Measurements from ENCODE around the gene ELMO1.

The ELMO1 gene

GRCh38 chr7:36827726-36828703 lies 620.6 kb downstream of the ELMO1 start:
- Histone ChIP-seq H3K27me3 (no peaks in the 10 kb centered on the region), H3K9me3 (peaks cover 0 to 6% (median 0%) of the 10 kb centered on the region in 3 donors), H3K27ac (no peak overlapping the region), H3K36me3 (no peaks in the 10 kb centered on the region), H3K4me1 (no peaks in the 10 kb centered on the region), H3K4me3 (no peak overlapping the region)
- no peak for DNase-seq
- TF ChIP-seq CTCF (IDR thresholded peaks at IDR 0.05), result no peak
- intact Hi-C loops (cut with DNase I; ENCODE audit: low total_unique reads), result no loop called here

DNA sequence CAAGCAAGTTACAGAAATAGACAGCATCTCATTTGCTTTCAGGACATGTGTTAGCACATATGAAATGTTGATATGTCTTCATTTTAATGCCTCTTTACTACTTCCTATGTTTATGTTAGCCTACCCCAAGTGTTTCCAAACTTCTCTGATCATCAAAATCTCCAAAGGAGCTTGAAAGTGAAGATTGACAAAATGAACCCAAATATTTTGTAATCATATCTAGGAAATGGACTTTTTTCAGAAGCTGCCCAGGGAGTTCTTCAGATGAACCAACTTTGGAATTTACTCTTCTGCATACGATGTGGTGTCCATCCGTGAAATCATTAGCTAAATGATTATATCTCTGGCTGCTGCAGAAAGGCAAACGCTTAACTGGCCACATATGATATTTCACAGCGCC lies 623.2 kb downstream of the ELMO1 start:
- no peaks in the 10 kb centered on the region for H3K27me3 ChIP-seq
- no peak overlapping the region for H3K27ac ChIP-seq
- no peak for DNase-seq
- no peak for TF ChIP-seq CTCF (IDR thresholded peaks at IDR 0.05)
- intact Hi-C loops (cut with DNase I; ENCODE audit: low total_unique reads), result no loop called here
- no peaks in the 10 kb centered on the region for H3K4me1 ChIP-seq
- H3K36me3 ChIP-seq, result no peaks in the 10 kb centered on the region
- H3K9me3 ChIP-seq, result no peaks in the 10 kb centered on the region
- no peak overlapping the region for H3K4me3 ChIP-seq

GRCh38 chr7:36823353-36823752 lies 625.3 kb downstream of the ELMO1 start:
- no peaks in the 10 kb centered on the region for H3K36me3 ChIP-seq
- TF ChIP-seq CTCF (IDR thresholded peaks at IDR 0.05), result no peak
- intact Hi-C loops (cut with DNase I; ENCODE audit: low total_unique reads), result no loop called here

GRCh38 chr7:36821617-36822016 lies 627.0 kb downstream of the ELMO1 start:
- Histone ChIP-seq H3K36me3 (no peaks in the 10 kb centered on the region), H3K27ac (no peak overlapping the region), H3K4me3 (no peak overlapping the region), H3K27me3 (no peaks in the 10 kb centered on the region), H3K4me1 (no peaks in the 10 kb centered on the region), H3K9me3 (no peaks in the 10 kb centered on the region)
- no peak for TF ChIP-seq CTCF (IDR thresholded peaks at IDR 0.05)
- intact Hi-C loops (cut with DNase I; ENCODE audit: low total_unique reads), result no loop called here
- DNase-seq, result no peak

More at GRCh38 chr7:36823353-36823752, 625.3 kb downstream of the ELMO1 start:
- no peaks in the 10 kb centered on the region for H3K4me1 ChIP-seq
- no peak for DNase-seq
- no peaks in the 10 kb centered on the region for H3K27me3 ChIP-seq
- no peak overlapping the region for H3K27ac ChIP-seq
- no peak overlapping the region for H3K4me3 ChIP-seq
- no peaks in the 10 kb centered on the region for H3K9me3 ChIP-seq

GRCh38 chr7:36820527-36821170 lies 628.0 kb downstream of the ELMO1 start:
- Histone ChIP-seq H3K4me3 (no peak overlapping the region), H3K36me3 (no peaks in the 10 kb centered on the region), H3K27ac (no peak overlapping the region), H3K27me3 (no peaks in the 10 kb centered on the region), H3K9me3 (no peaks in the 10 kb centered on the region), H3K4me1 (no peaks in the 10 kb centered on the region)
- intact Hi-C loops (cut with DNase I; ENCODE audit: low total_unique reads), result no loop called here
- no peak for DNase-seq
- TF ChIP-seq CTCF (IDR thresholded peaks at IDR 0.05), result no peak

All from tibial artery (tissue), 4 donors.